Keratinocyte (primary cell): Measurements from ENCODE around the gene FGF7.

Experiments used
- CTCF ChIP-seq, 3 experiments: IDR thresholded peaks in 1 of 3; conservative IDR thresholded peaks in 1 of 3; optimal IDR thresholded peaks in 1 of 3; 2 replicates in 2 of 3; 3 replicates in 1 of 3; pipeline versions ENCODE3 to v1.5.1; 2011; ENCODE audit warnings: low read length in 3 of 3, mild to moderate bottlenecking in 3 of 3, moderate library complexity in 2 of 3, control low read depth in 1 of 3, inconsistent platforms in 1 of 3; ENCODE audit not compliant: insufficient read depth in 2 of 3; ENCODE audit errors: extremely low read depth in 1 of 3
- EZH2 ChIP-seq: IDR thresholded peaks from one replicate; pipeline ENCODE4 v1.6.1; 2012; ENCODE audit warnings: inconsistent platforms, mild to moderate bottlenecking, low read length, moderate library complexity

- no peak for TF ChIP-seq CTCF (optimal IDR thresholded peaks at IDR 0.05 in 1 of 3, IDR thresholded peaks at IDR 0.05 in 1 of 3, conservative IDR thresholded peaks at IDR 0.05 in 1 of 3; ENCODE audit: extremely low read depth in 1 of 3, insufficient read depth in 2 of 3, low read length in 3 of 3)
- TF ChIP-seq EZH2 = no peak
Measured at GRCh38 chr15:49501586-49501985, 78.5 kb downstream of the FGF7 start.
